ENCODE measurements around the gene SLC12A3.
A peak's percentile ranks its signal among the peaks of the same experiment; 100 is the strongest.

Gene SLC12A3, protein sequence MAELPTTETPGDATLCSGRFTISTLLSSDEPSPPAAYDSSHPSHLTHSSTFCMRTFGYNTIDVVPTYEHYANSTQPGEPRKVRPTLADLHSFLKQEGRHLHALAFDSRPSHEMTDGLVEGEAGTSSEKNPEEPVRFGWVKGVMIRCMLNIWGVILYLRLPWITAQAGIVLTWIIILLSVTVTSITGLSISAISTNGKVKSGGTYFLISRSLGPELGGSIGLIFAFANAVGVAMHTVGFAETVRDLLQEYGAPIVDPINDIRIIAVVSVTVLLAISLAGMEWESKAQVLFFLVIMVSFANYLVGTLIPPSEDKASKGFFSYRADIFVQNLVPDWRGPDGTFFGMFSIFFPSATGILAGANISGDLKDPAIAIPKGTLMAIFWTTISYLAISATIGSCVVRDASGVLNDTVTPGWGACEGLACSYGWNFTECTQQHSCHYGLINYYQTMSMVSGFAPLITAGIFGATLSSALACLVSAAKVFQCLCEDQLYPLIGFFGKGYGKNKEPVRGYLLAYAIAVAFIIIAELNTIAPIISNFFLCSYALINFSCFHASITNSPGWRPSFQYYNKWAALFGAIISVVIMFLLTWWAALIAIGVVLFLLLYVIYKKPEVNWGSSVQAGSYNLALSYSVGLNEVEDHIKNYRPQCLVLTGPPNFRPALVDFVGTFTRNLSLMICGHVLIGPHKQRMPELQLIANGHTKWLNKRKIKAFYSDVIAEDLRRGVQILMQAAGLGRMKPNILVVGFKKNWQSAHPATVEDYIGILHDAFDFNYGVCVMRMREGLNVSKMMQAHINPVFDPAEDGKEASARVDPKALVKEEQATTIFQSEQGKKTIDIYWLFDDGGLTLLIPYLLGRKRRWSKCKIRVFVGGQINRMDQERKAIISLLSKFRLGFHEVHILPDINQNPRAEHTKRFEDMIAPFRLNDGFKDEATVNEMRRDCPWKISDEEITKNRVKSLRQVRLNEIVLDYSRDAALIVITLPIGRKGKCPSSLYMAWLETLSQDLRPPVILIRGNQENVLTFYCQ

DNA sequence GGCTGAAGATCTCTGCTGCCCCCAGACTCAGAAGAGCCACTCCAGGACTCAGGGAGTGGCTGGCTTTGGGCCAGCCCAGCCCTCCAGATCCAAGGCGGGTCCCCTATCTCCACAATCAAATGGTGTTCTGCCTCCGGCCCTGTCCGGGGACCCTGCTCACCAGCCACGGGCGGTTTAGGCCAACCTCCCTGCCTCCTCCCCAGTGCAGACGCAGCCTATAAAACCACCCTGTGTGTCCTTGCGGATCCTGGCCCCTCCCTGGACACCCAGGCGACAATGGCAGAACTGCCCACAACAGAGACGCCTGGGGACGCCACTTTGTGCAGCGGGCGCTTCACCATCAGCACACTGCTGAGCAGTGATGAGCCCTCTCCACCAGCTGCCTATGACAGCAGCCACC lies at the start of gene SLC12A3:
Gene SLC12A3 (plus strand): TSS at position 248 of the 400 bp plus-strand sequence. CDS start 29 bp downstream, at position 277.
- Mint-ChIP-seq H3K4me3 (no peak within 1 kb of the TSS), H3K27me3 (no peaks in the 10 kb centered on the region), H3K4me1 (peaks cover 43% of the 10 kb centered on the region), H3K27ac (peak within 1 kb of the TSS; percentile 43 to 92), H3K9me3 (no peaks in the 10 kb centered on the region)
- no peak for ATAC-seq
- DNase-seq, result no peak

DNA sequence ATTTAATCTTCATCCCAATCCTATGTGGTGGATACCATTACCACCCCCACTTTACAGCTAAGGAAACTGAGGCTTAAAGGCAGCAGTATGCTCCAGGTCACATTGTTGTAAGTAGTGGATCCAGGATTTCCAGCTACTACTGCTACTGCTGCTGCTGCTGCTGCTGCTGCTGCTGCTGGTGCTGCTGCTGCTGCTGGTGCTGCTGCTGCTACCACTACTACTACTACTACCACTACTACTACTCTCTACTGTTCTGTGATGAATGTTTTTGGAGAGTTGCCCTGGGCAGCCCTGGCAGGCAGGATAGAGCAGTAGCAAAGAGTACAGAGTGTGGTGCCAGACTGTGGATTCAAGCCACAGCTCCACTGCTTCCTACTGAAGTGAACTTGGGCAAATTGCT lies 49.3 kb upstream of the SLC12A3 start:
- Mint-ChIP-seq H3K4me3 (no peak overlapping the region), H3K27me3 (no peaks in the 10 kb centered on the region), H3K4me1 (no peaks in the 10 kb centered on the region), H3K9me3 (no peaks in the 10 kb centered on the region), H3K27ac (no peak overlapping the region)
- DNase-seq (no peak), ATAC-seq (no peak)

DNA sequence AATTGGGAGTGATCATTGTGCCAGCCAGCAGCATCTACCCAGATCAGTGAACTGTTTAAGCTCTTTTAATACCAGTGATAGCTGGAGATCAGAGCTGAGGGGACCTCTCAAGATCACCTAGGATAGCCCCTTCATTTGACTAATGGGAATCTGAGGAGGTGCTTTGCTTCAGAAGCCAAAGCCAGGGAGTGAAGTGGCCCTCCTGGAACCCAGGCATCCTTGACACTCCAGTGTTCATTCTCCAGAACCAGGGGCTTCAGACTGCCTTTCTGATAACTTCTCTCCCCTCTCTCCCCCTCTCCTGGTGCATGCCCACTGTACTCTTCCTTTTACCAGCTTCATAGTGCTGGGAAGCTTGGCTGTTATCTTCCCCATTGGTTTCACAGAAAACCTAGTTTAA lies 48.0 kb upstream of the SLC12A3 start:
- Mint-ChIP-seq H3K27ac (peak overlapping the region in 1 of 2 donors; percentile 34), H3K27me3 (no peaks in the 10 kb centered on the region), H3K4me3 (no peak overlapping the region), H3K4me1 (no peaks in the 10 kb centered on the region), H3K9me3 (no peaks in the 10 kb centered on the region)
- ATAC-seq (no peak), DNase-seq (no peak)

DNA sequence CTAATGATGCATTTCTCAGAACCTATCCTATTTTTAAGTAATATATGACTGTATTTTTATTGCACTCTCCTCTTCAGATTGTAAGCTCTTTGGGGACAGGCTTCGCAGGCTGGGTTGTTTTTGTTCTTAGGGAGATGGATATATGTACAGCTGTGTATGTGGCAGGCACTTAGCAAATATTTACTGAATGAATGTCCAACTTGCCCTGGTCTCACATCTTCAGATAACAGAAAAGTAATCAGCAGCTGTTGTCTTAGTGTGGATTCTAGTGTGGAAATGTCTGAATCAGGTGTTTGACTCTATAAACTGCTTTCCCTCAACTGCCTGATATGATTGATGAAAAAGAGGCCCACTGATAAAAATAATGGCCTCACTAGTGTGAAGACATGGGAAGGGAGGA lies 47.1 kb upstream of the SLC12A3 start:
- no peaks in the 10 kb centered on the region for H3K9me3 Mint-ChIP-seq
- no peak for ATAC-seq
- H3K27ac Mint-ChIP-seq, result no peak overlapping the region
- no peaks in the 10 kb centered on the region for H3K4me1 Mint-ChIP-seq
- no peak for DNase-seq
- H3K4me3 Mint-ChIP-seq, result no peak overlapping the region
- H3K27me3 Mint-ChIP-seq, result no peaks in the 10 kb centered on the region

DNA sequence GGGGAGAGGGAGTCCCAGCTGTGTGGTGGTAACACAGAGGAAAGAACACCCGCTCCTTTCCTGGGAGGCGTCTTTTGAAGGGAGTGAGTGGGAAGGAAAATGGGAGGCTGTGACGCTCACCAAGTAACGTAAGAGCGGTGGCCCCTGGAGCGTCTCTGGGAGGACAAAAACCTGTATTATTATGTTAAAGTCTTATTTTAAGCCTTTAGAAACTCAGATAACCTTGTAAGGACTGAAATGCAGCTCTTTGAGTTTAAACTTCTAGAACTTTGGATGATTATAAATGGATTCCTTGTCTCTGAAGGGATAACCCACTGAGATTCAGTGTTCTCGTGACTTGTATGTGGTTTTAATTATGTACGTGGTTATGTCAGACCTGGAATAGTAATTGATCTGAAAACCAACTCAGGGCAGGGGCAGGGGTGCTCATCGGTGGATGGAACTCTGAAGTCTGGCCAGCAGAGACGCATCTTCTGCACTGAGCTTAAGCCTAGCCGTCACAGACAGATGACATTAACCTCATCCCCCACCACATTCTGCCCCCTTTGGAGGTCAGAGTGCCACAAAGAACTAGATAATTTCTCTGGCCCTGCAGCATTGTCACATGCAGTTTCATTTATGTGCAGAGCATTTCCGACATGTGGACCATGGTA lies 41.8 kb upstream of the SLC12A3 start:
- H3K4me1 Mint-ChIP-seq, result no peaks in the 10 kb centered on the region
- H3K4me3 Mint-ChIP-seq, result no peak overlapping the region
- H3K9me3 Mint-ChIP-seq, result no peaks in the 10 kb centered on the region
- DNase-seq, result no peak
- no peak for ATAC-seq
- no peaks in the 10 kb centered on the region for H3K27me3 Mint-ChIP-seq
- no peak overlapping the region for H3K27ac Mint-ChIP-seq

DNA sequence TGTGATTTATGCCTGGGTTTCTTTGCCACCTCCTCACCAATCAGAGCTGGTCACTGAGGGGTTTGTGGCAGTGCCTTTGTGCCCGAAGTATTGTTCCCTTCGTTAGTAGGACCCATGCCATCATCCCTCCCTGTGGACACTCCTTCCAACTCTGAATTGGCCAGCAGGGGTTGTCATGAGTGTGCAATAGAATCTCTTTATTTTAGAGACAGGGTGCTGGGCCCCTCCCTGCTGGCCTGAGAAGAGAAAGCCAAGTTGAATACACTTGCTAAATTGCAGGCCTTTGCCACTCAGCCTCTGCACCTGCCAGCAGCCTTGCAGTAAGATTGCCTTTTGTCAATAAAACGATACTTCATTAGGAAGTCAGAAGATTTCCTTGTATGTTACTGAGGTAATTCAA lies 40.7 kb upstream of the SLC12A3 start:
- ATAC-seq (no peak), DNase-seq (no peak)
- no peak overlapping the region for H3K27ac Mint-ChIP-seq
- no peaks in the 10 kb centered on the region for H3K9me3 Mint-ChIP-seq
- H3K4me3 Mint-ChIP-seq, result no peak overlapping the region
- H3K4me1 Mint-ChIP-seq, result no peaks in the 10 kb centered on the region
- no peaks in the 10 kb centered on the region for H3K27me3 Mint-ChIP-seq

DNA sequence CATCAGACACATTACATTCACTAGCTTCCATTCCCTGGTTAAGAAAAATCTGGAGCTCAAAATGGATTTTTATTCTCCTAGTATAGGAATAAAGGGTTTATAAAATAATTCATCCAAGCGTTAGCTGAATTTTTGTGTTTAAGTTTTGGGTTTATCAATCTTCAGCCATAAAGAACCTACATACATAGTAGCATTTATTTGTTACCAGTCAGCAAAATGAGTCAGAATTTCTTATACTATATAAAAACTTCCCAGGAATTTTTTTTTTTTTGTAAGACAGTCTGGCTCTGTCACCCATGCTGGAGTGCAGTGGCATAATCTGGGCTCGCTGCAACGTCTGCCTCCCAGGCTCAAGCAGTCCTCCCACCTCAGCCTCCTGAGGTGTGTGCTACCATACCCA lies 40.2 kb upstream of the SLC12A3 start:
- Mint-ChIP-seq H3K27me3 (no peaks in the 10 kb centered on the region), H3K9me3 (no peaks in the 10 kb centered on the region), H3K4me3 (no peak overlapping the region), H3K27ac (no peak overlapping the region), H3K4me1 (no peaks in the 10 kb centered on the region)
- DNase-seq (no peak), ATAC-seq (no peak)

DNA sequence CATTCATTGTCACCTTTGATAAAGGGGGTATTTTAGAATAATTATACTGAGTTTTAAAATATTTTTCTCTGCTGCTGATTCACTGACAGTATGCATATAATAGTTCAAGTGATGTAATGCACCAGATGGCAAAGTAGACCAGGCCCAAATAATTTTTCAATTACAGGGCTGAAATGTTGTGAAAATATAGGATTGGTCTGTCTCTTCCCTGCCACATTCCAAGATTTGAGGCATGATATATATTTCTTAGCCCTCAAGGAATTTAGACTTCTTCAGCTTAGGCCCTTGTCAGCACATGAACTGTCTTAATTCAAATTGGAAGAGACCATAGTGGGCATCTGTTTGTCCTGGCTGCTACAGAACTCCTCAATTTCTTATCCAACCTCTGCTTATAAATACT lies 39.2 kb upstream of the SLC12A3 start:
- ATAC-seq (no peak), DNase-seq (no peak)
- H3K4me3 Mint-ChIP-seq, result no peak overlapping the region
- no peaks in the 10 kb centered on the region for H3K9me3 Mint-ChIP-seq
- H3K27me3 Mint-ChIP-seq, result no peaks in the 10 kb centered on the region
- no peaks in the 10 kb centered on the region for H3K4me1 Mint-ChIP-seq
- H3K27ac Mint-ChIP-seq, result no peak overlapping the region

DNA sequence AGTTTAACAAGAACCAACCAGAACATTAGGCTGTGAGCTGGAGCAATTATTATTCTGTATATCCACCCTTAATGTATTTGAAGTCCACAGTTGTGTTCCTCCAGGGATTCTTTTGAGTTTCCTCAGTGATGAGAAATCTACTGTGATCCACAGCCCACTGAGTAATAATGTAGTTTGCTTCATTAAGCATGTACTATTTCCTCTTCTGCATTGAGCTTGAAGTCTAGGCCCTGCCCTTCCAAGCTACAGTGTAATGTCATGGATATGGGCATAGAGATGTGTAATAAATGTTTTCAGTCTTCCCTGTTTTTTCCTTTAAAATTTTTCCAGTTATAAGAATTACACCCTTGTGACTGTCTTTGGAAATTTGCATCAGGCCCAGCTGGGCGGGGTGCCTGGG lies 36.4 kb upstream of the SLC12A3 start:
- Mint-ChIP-seq H3K27ac (no peak overlapping the region), H3K4me3 (no peak overlapping the region), H3K27me3 (no peaks in the 10 kb centered on the region), H3K4me1 (peaks cover 6% of the 10 kb centered on the region), H3K9me3 (no peaks in the 10 kb centered on the region)
- ATAC-seq (no peak), DNase-seq (no peak)

DNA sequence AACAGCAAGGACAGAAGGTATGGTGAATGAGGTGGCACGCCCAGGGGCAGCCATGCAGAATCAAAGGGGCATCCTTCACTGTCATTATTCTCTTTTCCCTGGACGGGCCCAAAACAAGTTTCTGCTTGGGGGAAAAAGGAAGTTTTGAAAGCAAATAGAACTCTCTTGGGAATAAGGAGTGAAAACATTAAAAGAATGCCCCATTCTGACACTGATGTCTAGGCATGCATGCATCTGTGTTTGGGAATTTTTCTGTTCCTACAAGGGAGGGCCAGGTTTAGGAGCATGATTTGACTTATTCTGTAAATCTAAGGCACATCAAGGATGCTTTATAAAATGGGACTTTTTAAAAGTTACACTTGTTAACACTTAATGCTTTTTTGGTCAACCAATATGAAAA lies 34.3 kb upstream of the SLC12A3 start:
- Mint-ChIP-seq H3K9me3 (no peaks in the 10 kb centered on the region), H3K27me3 (no peaks in the 10 kb centered on the region), H3K27ac (no peak overlapping the region), H3K4me1 (peaks cover 6% of the 10 kb centered on the region), H3K4me3 (no peak overlapping the region)
- no peak for ATAC-seq
- no peak for DNase-seq

DNA sequence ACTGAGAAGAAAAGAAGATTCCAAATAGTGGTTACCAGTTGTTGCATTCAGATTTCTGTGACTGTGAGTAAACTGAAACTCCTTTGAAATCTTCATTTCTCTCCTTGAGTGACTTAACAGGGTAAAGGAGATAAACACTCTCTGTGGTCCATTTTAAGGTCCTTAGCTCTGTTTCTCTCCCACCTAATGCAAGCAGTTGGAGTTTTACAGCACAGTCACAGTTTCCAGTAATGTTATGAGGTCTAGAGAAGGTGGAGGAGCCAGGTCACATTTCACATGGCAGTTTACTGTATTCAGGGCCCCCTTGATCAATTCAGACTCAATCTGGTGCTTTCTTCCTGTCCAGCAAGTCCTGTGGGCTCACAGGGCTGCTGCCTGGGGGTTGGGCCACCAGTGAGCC lies 32.2 kb upstream of the SLC12A3 start:
- Mint-ChIP-seq H3K9me3 (no peaks in the 10 kb centered on the region), H3K4me1 (peaks cover 6% of the 10 kb centered on the region), H3K27ac (peak overlapping the region in 1 of 2 donors; percentile 60), H3K4me3 (no peak overlapping the region), H3K27me3 (no peaks in the 10 kb centered on the region)
- ATAC-seq (peak; percentile 59), DNase-seq (no peak)

DNA sequence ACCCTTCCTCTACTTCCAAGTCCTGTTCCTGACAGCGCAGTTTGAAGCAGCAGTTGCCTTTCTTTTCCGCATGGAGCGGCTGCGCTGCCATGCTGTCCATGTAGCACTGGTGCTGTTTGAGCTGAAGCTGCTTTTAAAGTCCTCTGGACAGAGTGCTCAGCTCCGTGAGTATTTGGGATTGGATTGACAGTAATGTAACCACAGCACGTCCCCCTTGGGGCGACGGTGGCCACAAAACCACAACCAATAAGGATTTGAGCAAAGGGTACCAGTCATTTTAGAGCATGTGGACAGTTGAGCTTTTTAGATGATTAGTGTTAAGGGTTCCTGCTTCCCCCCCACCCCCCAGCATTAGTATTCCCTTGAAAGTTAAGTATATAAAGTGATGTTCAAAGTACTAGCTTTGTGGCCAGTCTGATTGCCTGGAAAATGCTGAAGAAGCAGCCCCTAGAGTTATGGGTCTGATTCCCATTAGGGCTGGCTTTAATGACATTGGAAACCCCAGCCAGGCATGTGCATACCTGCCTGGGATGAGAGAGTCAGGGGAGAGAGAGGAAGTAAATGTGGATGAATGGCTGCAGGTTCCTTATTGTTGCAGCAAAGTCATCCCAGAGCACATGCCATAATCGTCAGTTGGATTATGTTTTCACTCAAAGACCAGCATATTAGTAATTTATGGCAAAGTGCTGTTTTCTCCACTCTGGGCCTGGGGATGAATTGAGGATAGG lies 31.6 kb upstream of the SLC12A3 start:
- DNase-seq, result no peak
- no peaks in the 10 kb centered on the region for H3K27me3 Mint-ChIP-seq
- H3K4me1 Mint-ChIP-seq, result peaks cover 6% of the 10 kb centered on the region
- ATAC-seq, result no peak
- no peaks in the 10 kb centered on the region for H3K9me3 Mint-ChIP-seq
- no peak overlapping the region for H3K4me3 Mint-ChIP-seq
- H3K27ac Mint-ChIP-seq, result no peak overlapping the region

DNA sequence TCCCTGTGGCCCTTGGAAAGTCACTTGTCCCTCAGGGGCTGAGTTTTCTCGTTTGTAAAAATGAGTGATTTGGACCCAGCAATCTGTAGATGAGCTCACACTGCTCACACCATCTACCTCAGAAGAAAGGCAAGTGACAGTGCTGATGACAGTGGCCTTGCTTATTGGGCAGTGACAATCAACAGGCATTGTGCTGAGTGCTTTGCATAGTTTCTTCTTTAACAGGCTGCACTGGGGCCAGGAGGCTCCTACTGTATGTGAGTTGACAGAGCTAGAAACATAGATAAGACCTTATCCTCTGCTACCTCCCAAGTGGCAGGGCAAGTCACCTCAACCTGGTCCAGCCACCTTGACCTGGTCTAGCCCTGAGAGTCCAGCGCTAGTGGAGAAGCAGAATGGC lies 29.7 kb upstream of the SLC12A3 start:
- DNase-seq (no peak), ATAC-seq (no peak)
- Mint-ChIP-seq H3K4me3 (no peak overlapping the region), H3K9me3 (no peaks in the 10 kb centered on the region), H3K4me1 (peaks cover 6% of the 10 kb centered on the region), H3K27ac (no peak overlapping the region), H3K27me3 (no peaks in the 10 kb centered on the region)

DNA sequence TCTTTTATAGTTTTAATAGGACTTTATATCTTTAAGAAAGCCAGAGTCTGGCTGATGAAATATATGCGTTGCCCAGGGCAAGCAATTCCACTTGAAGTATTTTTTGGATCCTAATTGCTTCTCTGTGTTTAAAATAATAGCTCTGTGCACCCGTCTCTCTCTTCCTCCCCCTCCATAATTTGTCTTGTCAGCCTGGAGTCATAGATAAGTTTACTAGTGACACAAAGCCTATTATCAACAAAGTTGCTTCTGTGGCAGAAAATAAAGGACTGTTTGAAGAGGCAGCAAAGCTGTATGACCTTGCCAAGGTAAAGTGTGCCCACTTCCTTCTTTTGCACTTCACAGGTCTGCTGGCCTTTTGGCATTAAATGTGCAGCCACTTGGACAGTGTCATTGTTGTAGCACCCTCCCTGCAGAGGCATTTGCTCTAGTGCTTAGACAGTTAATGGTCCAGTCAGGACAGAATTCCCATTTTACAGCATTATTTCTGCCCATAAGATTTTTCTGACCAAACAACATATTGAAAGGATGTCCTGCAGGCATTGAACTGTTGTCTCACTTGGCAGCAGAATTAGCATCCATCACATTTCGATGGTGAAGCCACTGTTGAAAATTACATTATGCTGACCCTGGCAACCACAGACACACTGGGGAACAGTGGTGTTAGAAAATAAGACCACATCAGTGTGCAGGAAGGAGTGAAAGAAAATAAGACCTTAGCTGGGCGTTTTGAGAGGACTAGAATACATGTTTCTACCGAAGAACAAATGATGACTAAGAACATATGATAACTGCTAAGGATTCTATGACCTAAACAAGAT lies 28.4 kb upstream of the SLC12A3 start:
- Mint-ChIP-seq H3K9me3 (no peaks in the 10 kb centered on the region), H3K4me3 (no peak overlapping the region), H3K27me3 (no peaks in the 10 kb centered on the region), H3K4me1 (peaks cover 6% of the 10 kb centered on the region), H3K27ac (peak overlapping the region; percentile 22 to 41)
- no peak for DNase-seq
- no peak for ATAC-seq

All from stimulated activated naive CD8-positive, alpha-beta T cell treated with anti-CD3 and anti-CD28 coated beads, Interleukin-15, amount 100 ng/mL, for 72 hours (primary cell).